Fibroblast of villous mesenchyme (primary cell): ENCODE data around the gene ABCA2. TPM values are rescaled to one million over a fixed set of nuclear protein-coding genes. Genes with fewer than 3 reads are reported as not detected.

Source experiments
- DNase-seq: peaks from one replicate; pipeline ENCODE4 v3.0.0-alpha.2; 2010; ENCODE audit warnings: low read depth
- H3K4me3 ChIP-seq: 2 replicates; pipeline ENCODE4 v1.5.1; 2011; ENCODE audit warnings: low read depth, mild to moderate bottlenecking, low read length
- CTCF ChIP-seq: IDR thresholded peaks from 2 replicates; pipeline ENCODE4 v1.5.1; 2012; ENCODE audit warnings: low read depth, mild to moderate bottlenecking, low read length; ENCODE audit not compliant: insufficient read depth
- total RNA-seq: library from RNA; depleted of rRNA; stranded (reverse); fragments of >200 nt; gene quantifications from 2 replicates; pipeline ENCODE4 v1.2.3, GENCODE V29; 2012

Gene ABCA2
- total RNA-seq, 1 donor = 14.7 TPM

GRCh38 chr9:136965771-136966484, 62.1 kb downstream of the ABCA2 start:
- DNase-seq = peak; percentile 21
- H3K4me3 ChIP-seq = no peak overlapping the region
- no peak for TF ChIP-seq CTCF

GRCh38 chr9:136964833-136965422, 63.1 kb downstream of the ABCA2 start:
- no peak overlapping the region for H3K4me3 ChIP-seq
- no peak for DNase-seq
- no peak for TF ChIP-seq CTCF

GRCh38 chr9:136964171-136964689, 63.8 kb downstream of the ABCA2 start:
- no peak overlapping the region for H3K4me3 ChIP-seq
- TF ChIP-seq CTCF = no peak
- no peak for DNase-seq

GRCh38 chr9:136963751-136964150, 64.3 kb downstream of the ABCA2 start:
- no peak for TF ChIP-seq CTCF
- DNase-seq = no peak
- H3K4me3 ChIP-seq = no peak overlapping the region

GRCh38 chr9:136963341-136963740, 64.7 kb downstream of the ABCA2 start:
- H3K4me3 ChIP-seq = no peak overlapping the region

GRCh38 chr9:136962701-136963248, 65.3 kb downstream of the ABCA2 start:
- H3K4me3 ChIP-seq = no peak overlapping the region
- DNase-seq = no peak
- no peak for TF ChIP-seq CTCF

More at GRCh38 chr9:136963341-136963740, 64.7 kb downstream of the ABCA2 start:
- no peak for DNase-seq
- TF ChIP-seq CTCF = no peak
